ENCODE measurements around the gene LCE7A. TPM values are rescaled to one million over a fixed set of nuclear protein-coding genes. Genes with fewer than 3 reads are reported as not detected.

LCE7A gene
- polyA plus RNA-seq (ENCODE audit: insufficient read depth in 1 of 5, insufficient read length in 5 of 5, low replicate concordance in 1 of 5), result not detected
- long read RNA-seq, donor 1, result 0 reads
- long read RNA-seq, donor 2, result 0 reads
- long read RNA-seq, donor 3, result 0 reads
- long read RNA-seq, donor 4, result 0 reads
- long read RNA-seq, donor 5, result 0 reads
- long read RNA-seq, donor 6, result 0 reads
- long read RNA-seq, donor 7, result 0 reads
- long read RNA-seq, donor 8, result 0 reads

- DNase-seq, result no peak
These were observed at the start of gene LCE7A for GRCh38 chr1:152859696-152860095. Gene LCE7A (plus strand): TSS chr1:152859996. CDS start chr1:152860698, 702 bp downstream.

DNA sequence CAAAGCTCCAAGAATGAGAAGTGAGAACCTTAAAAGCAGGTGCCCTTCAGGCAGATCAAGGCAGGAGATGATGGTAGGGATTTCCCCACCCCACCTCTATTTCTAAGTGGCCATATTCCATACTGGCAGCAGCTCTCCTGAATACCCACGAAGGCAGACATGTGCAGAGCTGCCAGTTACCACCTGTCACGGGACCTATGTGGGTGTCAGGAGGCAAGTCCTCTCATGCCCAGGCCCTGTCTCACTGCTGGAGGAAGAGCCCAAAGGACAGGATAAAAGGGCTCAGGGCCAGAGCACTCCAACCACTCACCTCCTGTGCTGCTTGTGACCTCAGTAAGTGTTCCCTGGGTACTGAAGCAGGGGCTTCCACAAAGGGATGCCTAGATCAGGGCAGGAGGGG is 48.7 kb upstream of the LCE7A start:
- DNase-seq, result no peak

- DNase-seq, result no peak
These were observed 48.1 kb upstream of the LCE7A start, which contains the start of gene LCE1B for GRCh38 chr1:152811671-152812070. Gene LCE1B (plus strand): TSS chr1:152811971. CDS start chr1:152812447, 476 bp downstream.

- no peak for DNase-seq
These were observed 42.5 kb upstream of the LCE7A start for GRCh38 chr1:152817309-152817708.

GRCh38 chr1:152823294-152823693 is 36.5 kb upstream of the LCE7A start:
- DNase-seq, result no peak

- DNase-seq, result no peak
These were observed 34.8 kb upstream of the LCE7A start for GRCh38 chr1:152824964-152825363.

DNA sequence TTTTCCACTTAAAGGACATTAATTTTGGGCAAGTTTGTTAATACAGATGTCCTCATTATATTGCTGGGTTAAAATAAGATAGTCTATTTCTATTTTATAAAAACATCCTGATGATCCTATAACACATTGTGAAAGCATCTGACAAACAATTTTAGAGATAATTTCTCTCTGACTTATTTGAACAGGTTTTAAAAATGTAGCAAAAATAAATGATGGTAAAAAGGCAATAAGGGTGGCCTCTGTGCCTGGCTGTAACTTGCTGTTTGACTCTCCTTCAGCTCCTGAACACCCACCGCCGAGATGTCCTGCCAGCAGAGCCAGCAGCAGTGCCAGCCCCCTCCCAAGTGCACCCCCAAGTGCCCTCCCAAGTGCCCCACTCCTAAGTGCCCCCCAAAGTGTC is 32.6 kb upstream of the LCE7A start, which contains the start of gene LCE1A:
Gene LCE1A (plus strand): TSS at position 301 of the 400 bp plus-strand sequence. CDS start 0 bp downstream, at position 301.
- no peak for DNase-seq

DNA sequence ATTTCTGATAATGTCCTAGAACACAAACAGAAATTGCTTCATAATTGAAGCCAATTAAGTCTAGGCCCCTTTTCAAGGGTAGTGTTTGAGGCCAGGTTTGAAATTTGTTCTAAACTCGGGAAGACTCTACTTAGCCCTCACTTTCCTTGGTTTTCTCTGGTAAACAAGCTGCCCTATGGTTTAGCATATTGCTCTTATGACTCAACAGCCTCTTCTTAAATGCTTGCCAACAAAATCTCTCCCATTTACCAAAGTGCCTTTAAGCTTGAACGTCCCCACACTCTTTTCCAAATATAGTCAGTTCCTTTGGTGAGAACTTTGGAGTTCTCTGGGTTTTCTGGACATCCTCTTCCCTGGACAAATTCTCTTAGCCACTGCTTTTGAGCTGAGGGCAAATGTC is 22.9 kb upstream of the LCE7A start:
- no peak for DNase-seq

DNA sequence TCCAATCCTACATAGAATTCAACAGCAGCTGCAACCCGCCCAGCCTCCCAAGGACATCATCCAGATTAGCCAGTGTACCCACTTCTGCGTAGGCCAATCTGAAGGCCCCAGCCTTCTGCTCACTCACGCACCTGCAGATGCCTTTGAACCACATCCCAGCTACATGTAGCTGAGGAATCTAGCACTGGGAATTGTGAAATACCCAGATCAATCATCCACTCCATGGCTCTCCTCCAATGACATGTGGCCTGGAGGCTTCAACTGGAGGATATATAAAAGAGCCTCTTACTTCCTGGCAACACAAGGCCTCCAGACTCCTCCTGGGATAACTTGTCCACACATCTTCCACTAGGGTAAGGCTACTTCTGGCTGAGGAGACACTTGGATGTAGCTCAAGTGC is 17.2 kb upstream of the LCE7A start, which contains the start of gene LCE6A:
Gene LCE6A (plus strand): TSS at position 301 of the 400 bp plus-strand sequence. CDS start 665 bp downstream, outside the sequence.
- DNase-seq, result no peak

GRCh38 chr1:152855661-152856060 is 4.1 kb upstream of the LCE7A start:
- DNase-seq, result no peak

GRCh38 chr1:152858062-152858461 is 1.7 kb upstream of the LCE7A start:
- DNase-seq, result no peak

DNA sequence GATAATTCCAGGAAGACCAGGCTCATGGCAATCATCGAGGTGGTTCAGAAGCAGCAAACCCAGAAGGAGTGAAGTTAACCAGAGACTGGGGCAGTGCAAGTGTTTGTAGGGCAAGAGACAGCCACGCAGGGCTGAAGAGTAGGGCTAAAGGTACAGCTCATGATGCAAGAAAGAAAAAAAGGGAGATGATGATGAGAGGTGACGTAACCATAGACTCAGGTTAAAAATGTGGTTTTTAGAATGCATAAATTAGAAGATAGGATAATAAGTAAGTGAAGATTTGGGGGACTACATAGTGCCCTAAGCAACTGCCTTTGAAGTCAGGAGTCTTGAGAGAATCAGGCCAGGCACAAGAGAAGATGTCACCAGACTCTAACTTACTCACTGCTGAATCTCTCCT is 333 bp downstream of the LCE7A start:
- DNase-seq, result no peak

DNA sequence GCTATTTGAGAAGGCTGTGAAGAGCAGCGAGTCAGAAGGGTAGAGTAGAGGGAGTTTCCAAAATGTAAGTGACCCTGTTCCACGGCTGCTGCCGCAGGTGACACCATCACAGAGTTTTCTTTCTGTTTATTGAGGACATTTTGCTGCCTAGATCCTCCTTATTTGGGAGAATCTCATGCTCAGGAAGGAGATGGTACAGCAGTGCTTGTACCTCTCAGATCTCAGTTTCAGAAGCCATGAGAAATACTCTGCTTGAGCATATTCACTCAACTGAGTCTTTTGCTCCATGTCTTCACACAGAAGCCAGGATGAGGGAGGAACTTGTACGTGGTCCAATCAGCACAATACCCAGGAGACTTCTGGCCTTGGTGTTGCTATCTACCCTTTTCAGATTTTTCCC is 1.6 kb downstream of the LCE7A start:
- DNase-seq, result no peak

DNA sequence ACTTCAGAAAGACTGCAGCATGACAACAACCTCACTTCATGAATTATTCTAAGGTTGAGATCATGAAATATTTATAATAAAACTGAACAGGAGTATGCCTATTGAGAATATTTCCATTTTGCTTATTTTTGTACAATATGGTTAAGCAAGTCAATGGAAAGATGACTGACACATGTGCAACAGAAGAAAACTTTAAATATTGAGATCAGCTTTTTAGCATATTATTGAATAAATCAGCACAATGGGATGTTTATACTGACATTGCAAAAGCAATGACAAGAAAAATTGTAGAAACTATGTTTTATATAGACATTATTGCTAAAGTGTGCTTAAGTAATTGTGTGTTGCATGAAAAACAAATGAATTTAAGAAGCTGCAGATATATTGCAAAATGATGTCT is 4.6 kb downstream of the LCE7A start:
- DNase-seq, result no peak

DNA sequence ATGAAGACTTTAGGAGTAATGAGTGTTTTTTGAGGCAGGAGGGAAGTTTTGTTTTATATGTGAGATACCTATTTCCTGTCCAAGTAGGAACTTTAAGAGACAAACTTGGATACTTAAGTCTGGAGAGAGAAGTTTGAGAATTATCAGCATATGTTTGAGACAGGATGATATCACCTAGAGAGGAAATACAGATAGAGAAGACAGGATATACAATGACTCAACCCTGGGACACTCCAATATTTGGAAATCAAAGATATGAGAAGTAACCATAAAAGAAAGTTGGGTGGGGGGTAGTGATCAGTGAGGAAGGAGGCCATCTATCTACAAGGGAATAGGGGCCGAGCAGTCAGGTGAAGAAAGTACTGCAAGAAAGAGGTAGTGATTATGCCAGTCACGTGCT is 6.5 kb downstream of the LCE7A start:
- DNase-seq, result no peak

DNA sequence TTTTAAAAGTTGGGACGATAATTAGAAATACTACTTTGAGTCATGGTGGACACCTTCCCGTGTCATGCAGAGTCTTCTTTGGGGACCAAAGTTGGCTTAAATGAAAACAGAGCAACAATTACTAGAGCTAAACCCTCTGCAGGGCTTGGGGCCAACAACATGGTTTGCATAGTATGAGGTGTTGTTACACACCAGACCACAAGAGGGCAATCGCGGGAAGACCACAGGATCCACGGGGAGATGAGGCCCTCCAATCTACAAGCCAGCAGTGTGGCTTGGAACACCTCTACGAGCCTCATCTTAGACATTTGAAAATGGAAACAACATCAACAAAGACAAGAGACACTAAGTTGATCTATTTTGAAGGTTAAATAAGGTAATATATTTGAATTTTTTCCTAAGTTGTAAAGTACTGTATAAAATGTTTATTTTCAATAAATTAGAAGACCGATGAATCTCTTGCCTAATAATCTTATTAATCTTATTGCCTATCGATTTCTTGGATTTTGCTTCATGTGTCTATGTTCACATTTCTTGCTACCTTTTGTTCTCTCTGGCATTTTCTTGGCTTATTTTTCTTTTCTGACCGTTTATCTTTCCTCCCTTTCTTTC is 10.1 kb downstream of the LCE7A start:
- DNase-seq, result peak; percentile 19

- DNase-seq, result no peak
These were observed 11.3 kb downstream of the LCE7A start for GRCh38 chr1:152870831-152871730.

GRCh38 chr1:152871731-152872126 is 11.9 kb downstream of the LCE7A start:
- DNase-seq, result no peak

DNA sequence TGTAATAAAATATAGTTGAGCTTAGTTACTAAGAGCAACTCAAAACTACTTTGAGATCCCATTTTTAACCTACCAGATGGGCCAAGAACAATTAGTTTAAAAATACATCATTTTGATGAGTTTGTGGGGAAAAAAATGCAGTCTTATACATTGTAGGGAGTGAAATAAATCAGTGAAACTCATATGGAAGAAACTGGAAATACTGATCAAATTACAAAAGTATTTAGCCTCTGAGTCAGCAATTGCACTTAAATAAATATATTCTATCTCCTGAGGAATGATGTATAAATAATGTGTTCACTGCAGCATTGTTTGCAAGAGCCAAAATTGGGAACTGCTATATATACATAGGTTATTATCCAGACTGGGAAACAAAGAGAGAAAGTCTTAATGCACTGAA is 13.7 kb downstream of the LCE7A start:
- no peak for DNase-seq

DNA sequence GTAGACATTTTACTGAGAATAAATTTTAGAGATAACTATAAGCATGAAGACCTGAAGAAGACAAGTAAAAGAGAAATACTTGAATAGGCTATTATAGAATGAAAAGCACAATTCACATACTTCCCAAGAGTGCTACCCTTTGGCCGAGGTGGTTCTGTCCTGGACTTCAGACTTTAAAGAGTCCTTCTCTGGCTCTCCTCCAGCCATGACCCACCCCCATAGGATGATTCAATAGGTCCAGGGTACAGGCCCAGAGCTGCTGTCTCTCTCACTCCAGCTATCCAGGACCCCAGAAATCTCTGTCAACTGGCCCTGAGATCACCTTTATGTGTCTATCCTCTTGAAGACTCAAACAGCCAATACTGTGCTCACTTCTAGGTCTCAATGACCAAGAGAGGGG is 17.0 kb downstream of the LCE7A start:
- DNase-seq, result no peak

DNA sequence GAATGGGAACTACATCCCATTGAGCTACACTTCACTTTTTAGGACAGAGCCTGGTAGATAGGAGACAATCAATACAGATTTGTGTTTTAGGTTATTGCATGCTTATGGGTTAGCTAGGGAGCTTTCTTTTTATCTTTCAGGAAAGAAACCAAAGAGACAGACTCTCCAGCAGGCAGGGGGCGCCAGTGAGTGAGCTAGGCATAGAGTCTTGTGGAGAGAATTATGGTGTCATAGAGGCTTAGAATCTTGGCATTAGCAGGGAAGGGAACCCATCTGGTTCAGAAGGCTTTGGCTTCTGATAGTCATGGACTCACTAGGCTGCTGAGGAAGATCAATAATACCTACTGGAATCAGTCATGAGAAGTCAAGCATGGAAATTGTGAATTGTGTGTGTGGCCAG is 18.2 kb downstream of the LCE7A start, which contains the start of gene SMCP:
Gene SMCP (plus strand): TSS at position 281 of the 400 bp plus-strand sequence. CDS start 6,101 bp downstream, outside the sequence.
- DNase-seq, result no peak

DNA sequence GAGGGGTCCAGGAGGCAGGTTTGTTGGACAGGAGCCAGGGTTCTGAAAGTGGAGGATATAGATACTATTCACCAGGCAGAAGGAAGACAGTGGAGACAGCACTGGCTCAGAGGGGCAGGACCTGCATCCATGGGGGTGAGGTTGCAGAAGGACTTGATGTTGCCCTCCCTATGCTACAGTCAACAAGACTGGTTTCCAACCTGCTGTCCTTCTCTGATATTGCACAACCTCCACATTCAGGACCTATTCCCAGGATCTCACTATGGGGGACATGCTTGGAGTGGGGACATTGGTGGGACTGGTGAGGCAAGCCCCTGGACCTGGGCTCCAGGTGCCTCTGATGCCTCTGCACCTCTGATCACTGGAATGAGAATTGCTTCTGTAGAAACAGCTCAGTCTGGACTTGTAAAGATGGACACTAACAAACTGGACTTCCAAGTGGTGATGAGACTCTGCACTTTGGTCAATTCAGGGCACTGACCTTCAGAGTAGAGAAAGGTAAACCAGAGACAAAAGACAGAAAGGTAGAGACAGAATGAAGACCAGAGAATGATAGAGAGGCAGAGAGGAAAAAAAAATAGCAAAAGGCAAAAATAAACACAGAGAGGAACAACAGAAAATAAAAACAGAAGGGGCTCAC is 19.9 kb downstream of the LCE7A start:
- no peak for DNase-seq

Measured in right lung (tissue), 10 donors.